Liver (tissue), 9 donors: ENCODE data around the gene NOP10. TPM values are rescaled to one million over a fixed set of nuclear protein-coding genes. Genes with fewer than 3 reads are reported as not detected.

Experiments used
- DNase-seq: peaks from one replicate; pipeline ENCODE4 v3.0.0-alpha.2; 2017; ENCODE audit warnings: low spot score
- H3K27ac ChIP-seq, 2 donors: one replicate each; pipeline ENCODE4 v1.7.0; 2013; ENCODE audit warnings: inconsistent platforms in 2 of 2, low read length in 2 of 2, control low read depth in 1 of 2, low read depth in 1 of 2, mild to moderate bottlenecking in 1 of 2
- H3K27me3 ChIP-seq, 4 donors: one replicate each; pipeline versions ENCODE4 v1.6.1 to v1.7.0; 2013; ENCODE audit warnings: low read length in 3 of 4, inconsistent platforms in 1 of 4, mild to moderate bottlenecking in 1 of 4, moderate library complexity in 1 of 4; ENCODE audit not compliant: control insufficient read depth in 4 of 4, insufficient read depth in 4 of 4
- H3K36me3 ChIP-seq, 4 donors: one replicate each; pipeline versions ENCODE4 v1.6.1 to v1.7.0; 2013; ENCODE audit warnings: low read length in 3 of 4, mild to moderate bottlenecking in 3 of 4, low read depth in 1 of 4, moderate library complexity in 1 of 4; ENCODE audit not compliant: control insufficient read depth in 4 of 4, insufficient read depth in 3 of 4
- H3K4me1 ChIP-seq, 4 donors: one replicate each; pipeline versions ENCODE4 v1.6.1 to v1.7.0; 2013; ENCODE audit warnings: low read length in 3 of 4, mild to moderate bottlenecking in 3 of 4, moderate library complexity in 1 of 4; ENCODE audit not compliant: control insufficient read depth in 4 of 4, insufficient read depth in 4 of 4
- H3K4me3 ChIP-seq, 3 donors: one replicate each; pipeline versions ENCODE4 v1.6.1 to v1.7.0; 2013; ENCODE audit warnings: low read length in 3 of 3, control low read depth in 1 of 3, low read depth in 1 of 3, mild to moderate bottlenecking in 1 of 3
- H3K9ac ChIP-seq, 2 donors: one replicate each; pipeline ENCODE4 v1.7.0; 2013; ENCODE audit warnings: low read length in 2 of 2, mild to moderate bottlenecking in 2 of 2, moderate library complexity in 2 of 2, control low read depth in 1 of 2, low read depth in 1 of 2
- H3K9me3 ChIP-seq, 4 donors: one replicate each; pipeline versions ENCODE4 v1.6.1 to v1.7.0; 2013; ENCODE audit warnings: low read length in 3 of 4; ENCODE audit not compliant: control insufficient read depth in 4 of 4
- EGR1 ChIP-seq, 2 donors: IDR thresholded peaks; 2 replicates each; pipeline ENCODE4 v1.6.1; 2016 to 2018; ENCODE audit warnings: antibody characterized with exemption in 2 of 2, low read depth in 2 of 2
- FOXA1 ChIP-seq: IDR thresholded peaks from 2 replicates; pipeline ENCODE4 v1.6.1; 2016; ENCODE audit warnings: antibody characterized with exemption
- FOXA2 ChIP-seq: IDR thresholded peaks from 2 replicates; pipeline ENCODE4 v1.6.1; 2016; ENCODE audit warnings: antibody characterized with exemption
- GABPA ChIP-seq, 2 donors: IDR thresholded peaks in 1 of 2; conservative IDR thresholded peaks in 1 of 2; 2 replicates each; pipeline ENCODE4 v1.6.1; 2016; ENCODE audit warnings: antibody characterized with exemption in 2 of 2, mild to moderate bottlenecking in 1 of 2, moderate library complexity in 1 of 2
- HNF4A ChIP-seq, 2 donors: conservative IDR thresholded peaks; 2 replicates each; pipeline ENCODE4 v1.6.1; 2016; ENCODE audit warnings: antibody characterized with exemption in 2 of 2, mild to moderate bottlenecking in 2 of 2
- HNF4G ChIP-seq: IDR thresholded peaks from 2 replicates; pipeline ENCODE4 v1.6.1; 2016; ENCODE audit warnings: antibody characterized with exemption
- JUND ChIP-seq, 2 donors: IDR thresholded peaks; 2 replicates each; pipeline ENCODE4 v1.6.1; 2016; ENCODE audit warnings: antibody characterized with exemption in 2 of 2
- NR2F2 ChIP-seq: IDR thresholded peaks from 2 replicates; pipeline ENCODE4 v1.6.1; 2016; ENCODE audit warnings: antibody characterized with exemption
- RAD21 ChIP-seq, 2 donors: IDR thresholded peaks; 2 replicates each; pipeline ENCODE4 v1.6.1; 2016; ENCODE audit warnings: antibody characterized with exemption in 2 of 2, mild to moderate bottlenecking in 2 of 2
- RXRA ChIP-seq, 2 donors: IDR thresholded peaks; 2 replicates each; pipeline ENCODE4 v1.6.1; 2017 to 2018; ENCODE audit warnings: antibody characterized with exemption in 2 of 2, mild to moderate bottlenecking in 1 of 2
- TAF1 ChIP-seq: conservative IDR thresholded peaks from 2 replicates; pipeline ENCODE4 v1.6.1; 2016; ENCODE audit warnings: antibody characterized with exemption, mild to moderate bottlenecking
- YY1 ChIP-seq: IDR thresholded peaks from 2 replicates; pipeline ENCODE4 v1.6.1; 2016; ENCODE audit warnings: antibody characterized with exemption, mild to moderate bottlenecking
- WGBS: extraction: QIAGEN DNeasy Blood & Tissue Kit; methylation state at CpG from one replicate; pipeline ENCODE4 v1.1.7; 2013; 5-methylcytosine and 5-hydroxymethylcytosine counted together
- polyA plus RNA-seq, 2 donors: library from polyadenylated mRNA; stranded (reverse) in 1 of 2; unstranded in 1 of 2; fragments of 200-250 nt in 1 of 2; fragments of >200 nt in 1 of 2; fragmentation: Nextera tagmentation in 1 of 2; extraction: Ambion mirVana in 1 of 2; gene quantifications; one replicate each; pipeline versions ENCODE4 v1.2.1 to v1.2.3, GENCODE V29; 2013 to 2015
- total RNA-seq, 2 donors: library from RNA; depleted of rRNA; stranded (reverse); fragments of >200 nt; gene quantifications; one replicate each; pipeline ENCODE4 v1.2.3, GENCODE V29; 2014
- TF ChIP-seq, protein P1 (sequence below): IDR thresholded peaks from 2 replicates; pipeline ENCODE4 v1.6.1; 2016; ENCODE audit warnings: antibody characterized with exemption
- TF ChIP-seq, protein P2 (sequence below): IDR thresholded peaks from 2 replicates; pipeline ENCODE4 v1.6.1; 2016; ENCODE audit warnings: antibody characterized with exemption
- TF ChIP-seq, protein P3 (sequence below): IDR thresholded peaks from 2 replicates; pipeline ENCODE4 v1.6.1; 2016; ENCODE audit warnings: antibody characterized with exemption, mild to moderate bottlenecking
- TF ChIP-seq, protein P4 (sequence below): fragments of 150-350 bp; IDR thresholded peaks from 2 replicates; pipeline ENCODE4 v1.5.1; 2017; ENCODE audit warnings: improper control_type of control experiment, low read depth, low read length; ENCODE audit not compliant: missing input control
- TF ChIP-seq, protein P5 (sequence below): IDR thresholded peaks from 2 replicates; pipeline ENCODE4 v1.6.1; 2016; ENCODE audit warnings: antibody characterized with exemption
- donor health status: healthy.
- donor health status: healthy.
- donor health status: healthy.
- donor health status: healthy.
- donor health status: healthy.

Gene NOP10
- total and polyA plus RNA-seq, 4 donors: 104 to 223 (median 125) TPM

DNA sequence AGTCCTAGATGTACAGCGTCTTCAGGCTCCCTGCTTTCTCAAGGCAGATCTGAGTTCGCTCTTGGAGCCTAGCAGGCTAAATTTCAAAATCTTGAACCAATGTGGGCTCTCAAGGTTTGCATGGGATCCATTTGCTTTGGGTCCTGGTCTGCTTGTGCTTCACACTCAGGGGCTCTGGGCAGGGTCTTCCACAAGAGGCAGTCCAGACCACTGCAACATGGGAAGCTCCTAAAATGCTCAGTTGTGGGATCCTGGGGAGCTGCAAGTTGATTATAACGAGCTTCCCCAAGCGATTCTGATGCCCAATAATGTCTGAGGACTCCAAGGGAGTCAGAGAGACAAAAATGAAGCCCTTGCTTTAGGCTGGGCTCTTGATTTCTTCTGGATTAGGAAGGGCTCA is 6.8 kb upstream of the NOP10 start:
- no peak for TF ChIP-seq FOXA1
- TF ChIP-seq, protein P1, sequence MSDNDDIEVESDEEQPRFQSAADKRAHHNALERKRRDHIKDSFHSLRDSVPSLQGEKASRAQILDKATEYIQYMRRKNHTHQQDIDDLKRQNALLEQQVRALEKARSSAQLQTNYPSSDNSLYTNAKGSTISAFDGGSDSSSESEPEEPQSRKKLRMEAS: no peak
- no peaks in the 10 kb centered on the region for H3K4me1 ChIP-seq
- DNase-seq: no peak
- no peaks in the 10 kb centered on the region for H3K9me3 ChIP-seq
- no peak overlapping the region for H3K9ac ChIP-seq
- H3K36me3 ChIP-seq: no peaks in the 10 kb centered on the region
- peaks cover 0 to 2% (median 0%) of the 10 kb centered on the region in 4 donors for H3K27me3 ChIP-seq
- WGBS: 83% methylated on average over 4 of the region's 4 CpGs
- no peak overlapping the region for H3K4me3 ChIP-seq
- H3K27ac ChIP-seq: no peak overlapping the region

DNA sequence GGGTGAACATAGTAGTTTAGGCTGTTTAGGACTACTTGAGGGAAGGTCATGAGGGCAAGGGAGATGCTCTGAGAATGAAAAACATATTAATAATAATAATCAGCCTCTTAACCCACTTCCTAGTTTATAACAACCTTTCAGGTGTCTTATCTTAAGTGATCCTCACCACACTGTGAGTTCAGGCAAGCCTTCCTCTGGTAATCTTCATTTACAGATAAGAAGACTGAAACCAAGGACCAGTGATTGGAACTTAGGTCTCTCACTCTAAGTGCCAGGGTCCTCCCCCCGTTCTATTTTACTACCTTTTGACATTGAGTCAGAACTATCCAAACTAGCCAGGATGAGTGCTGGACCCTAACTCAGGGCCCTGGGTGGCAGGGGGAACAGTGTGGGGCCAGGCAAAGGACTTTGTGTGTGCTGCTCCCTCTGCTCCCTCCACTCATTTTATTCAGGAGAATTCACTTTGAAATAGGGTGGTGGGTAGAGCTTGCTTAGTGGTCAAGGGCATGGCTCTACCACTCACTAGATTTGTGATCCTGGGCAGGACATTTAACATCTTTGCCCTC is 5.9 kb upstream of the NOP10 start:
- DNase-seq: no peak
- Histone ChIP-seq H3K36me3 (no peaks in the 10 kb centered on the region), H3K27me3 (peaks cover 0 to 2% (median 0%) of the 10 kb centered on the region in 4 donors), H3K4me3 (no peak overlapping the region), H3K9me3 (no peaks in the 10 kb centered on the region), H3K27ac (no peak overlapping the region), H3K4me1 (no peaks in the 10 kb centered on the region), H3K9ac (no peak overlapping the region)
- TF ChIP-seq, protein P2, sequence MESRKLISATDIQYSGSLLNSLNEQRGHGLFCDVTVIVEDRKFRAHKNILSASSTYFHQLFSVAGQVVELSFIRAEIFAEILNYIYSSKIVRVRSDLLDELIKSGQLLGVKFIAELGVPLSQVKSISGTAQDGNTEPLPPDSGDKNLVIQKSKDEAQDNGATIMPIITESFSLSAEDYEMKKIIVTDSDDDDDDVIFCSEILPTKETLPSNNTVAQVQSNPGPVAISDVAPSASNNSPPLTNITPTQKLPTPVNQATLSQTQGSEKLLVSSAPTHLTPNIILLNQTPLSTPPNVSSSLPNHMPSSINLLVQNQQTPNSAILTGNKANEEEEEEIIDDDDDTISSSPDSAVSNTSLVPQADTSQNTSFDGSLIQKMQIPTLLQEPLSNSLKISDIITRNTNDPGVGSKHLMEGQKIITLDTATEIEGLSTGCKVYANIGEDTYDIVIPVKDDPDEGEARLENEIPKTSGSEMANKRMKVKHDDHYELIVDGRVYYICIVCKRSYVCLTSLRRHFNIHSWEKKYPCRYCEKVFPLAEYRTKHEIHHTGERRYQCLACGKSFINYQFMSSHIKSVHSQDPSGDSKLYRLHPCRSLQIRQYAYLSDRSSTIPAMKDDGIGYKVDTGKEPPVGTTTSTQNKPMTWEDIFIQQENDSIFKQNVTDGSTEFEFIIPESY: no peak
- TF ChIP-seq HNF4G (no peak), JUND (IDR thresholded peaks at IDR 0.05) (no peak)
- 65% methylated on average over 1 of the region's 1 CpG for WGBS

DNA sequence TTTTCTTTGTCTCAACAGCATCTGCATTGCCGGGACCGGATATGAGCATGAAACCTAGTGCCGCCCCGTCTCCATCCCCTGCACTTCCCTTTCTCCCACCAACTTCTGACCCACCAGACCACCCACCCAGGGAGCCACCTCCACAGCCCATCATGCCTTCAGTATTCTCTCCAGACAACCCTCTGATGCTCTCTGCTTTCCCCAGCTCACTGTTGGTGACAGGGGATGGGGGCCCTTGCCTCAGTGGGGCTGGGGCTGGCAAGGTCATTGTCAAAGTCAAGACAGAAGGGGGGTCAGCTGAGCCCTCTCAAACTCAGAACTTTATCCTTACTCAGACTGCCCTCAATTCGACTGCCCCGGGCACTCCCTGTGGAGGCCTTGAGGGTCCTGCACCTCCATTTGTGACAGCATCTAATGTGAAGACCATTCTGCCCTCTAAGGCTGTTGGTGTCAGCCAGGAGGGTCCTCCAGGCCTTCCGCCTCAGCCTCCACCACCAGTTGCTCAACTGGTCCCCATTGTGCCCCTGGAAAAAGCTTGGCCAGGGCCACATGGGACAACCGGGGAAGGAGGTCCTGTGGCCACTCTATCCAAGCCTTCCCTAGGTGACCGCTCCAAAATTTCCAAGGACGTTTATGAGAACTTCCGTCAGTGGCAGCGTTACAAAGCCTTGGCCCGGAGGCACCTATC is 5.2 kb upstream of the NOP10 start:
- 80% methylated on average over 13 of the region's 13 CpGs for WGBS
- DNase-seq: no peak
- Histone ChIP-seq H3K36me3 (no peaks in the 10 kb centered on the region), H3K4me3 (no peak overlapping the region), H3K4me1 (no peaks in the 10 kb centered on the region), H3K9me3 (no peaks in the 10 kb centered on the region), H3K27ac (no peak overlapping the region), H3K9ac (no peak overlapping the region), H3K27me3 (peaks cover 0 to 2% (median 0%) of the 10 kb centered on the region in 4 donors)
- TF ChIP-seq, protein P3, sequence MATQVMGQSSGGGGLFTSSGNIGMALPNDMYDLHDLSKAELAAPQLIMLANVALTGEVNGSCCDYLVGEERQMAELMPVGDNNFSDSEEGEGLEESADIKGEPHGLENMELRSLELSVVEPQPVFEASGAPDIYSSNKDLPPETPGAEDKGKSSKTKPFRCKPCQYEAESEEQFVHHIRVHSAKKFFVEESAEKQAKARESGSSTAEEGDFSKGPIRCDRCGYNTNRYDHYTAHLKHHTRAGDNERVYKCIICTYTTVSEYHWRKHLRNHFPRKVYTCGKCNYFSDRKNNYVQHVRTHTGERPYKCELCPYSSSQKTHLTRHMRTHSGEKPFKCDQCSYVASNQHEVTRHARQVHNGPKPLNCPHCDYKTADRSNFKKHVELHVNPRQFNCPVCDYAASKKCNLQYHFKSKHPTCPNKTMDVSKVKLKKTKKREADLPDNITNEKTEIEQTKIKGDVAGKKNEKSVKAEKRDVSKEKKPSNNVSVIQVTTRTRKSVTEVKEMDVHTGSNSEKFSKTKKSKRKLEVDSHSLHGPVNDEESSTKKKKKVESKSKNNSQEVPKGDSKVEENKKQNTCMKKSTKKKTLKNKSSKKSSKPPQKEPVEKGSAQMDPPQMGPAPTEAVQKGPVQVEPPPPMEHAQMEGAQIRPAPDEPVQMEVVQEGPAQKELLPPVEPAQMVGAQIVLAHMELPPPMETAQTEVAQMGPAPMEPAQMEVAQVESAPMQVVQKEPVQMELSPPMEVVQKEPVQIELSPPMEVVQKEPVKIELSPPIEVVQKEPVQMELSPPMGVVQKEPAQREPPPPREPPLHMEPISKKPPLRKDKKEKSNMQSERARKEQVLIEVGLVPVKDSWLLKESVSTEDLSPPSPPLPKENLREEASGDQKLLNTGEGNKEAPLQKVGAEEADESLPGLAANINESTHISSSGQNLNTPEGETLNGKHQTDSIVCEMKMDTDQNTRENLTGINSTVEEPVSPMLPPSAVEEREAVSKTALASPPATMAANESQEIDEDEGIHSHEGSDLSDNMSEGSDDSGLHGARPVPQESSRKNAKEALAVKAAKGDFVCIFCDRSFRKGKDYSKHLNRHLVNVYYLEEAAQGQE: no peak
- no peak for TF ChIP-seq TAF1
- TF ChIP-seq, protein P1: no peak
- no peak for TF ChIP-seq NR2F2
- no peak for TF ChIP-seq FOXA2
- TF ChIP-seq YY1: no peak
- no peak for TF ChIP-seq JUND (IDR thresholded peaks at IDR 0.05)
- TF ChIP-seq, protein P2: no peak
- TF ChIP-seq, protein P4, sequence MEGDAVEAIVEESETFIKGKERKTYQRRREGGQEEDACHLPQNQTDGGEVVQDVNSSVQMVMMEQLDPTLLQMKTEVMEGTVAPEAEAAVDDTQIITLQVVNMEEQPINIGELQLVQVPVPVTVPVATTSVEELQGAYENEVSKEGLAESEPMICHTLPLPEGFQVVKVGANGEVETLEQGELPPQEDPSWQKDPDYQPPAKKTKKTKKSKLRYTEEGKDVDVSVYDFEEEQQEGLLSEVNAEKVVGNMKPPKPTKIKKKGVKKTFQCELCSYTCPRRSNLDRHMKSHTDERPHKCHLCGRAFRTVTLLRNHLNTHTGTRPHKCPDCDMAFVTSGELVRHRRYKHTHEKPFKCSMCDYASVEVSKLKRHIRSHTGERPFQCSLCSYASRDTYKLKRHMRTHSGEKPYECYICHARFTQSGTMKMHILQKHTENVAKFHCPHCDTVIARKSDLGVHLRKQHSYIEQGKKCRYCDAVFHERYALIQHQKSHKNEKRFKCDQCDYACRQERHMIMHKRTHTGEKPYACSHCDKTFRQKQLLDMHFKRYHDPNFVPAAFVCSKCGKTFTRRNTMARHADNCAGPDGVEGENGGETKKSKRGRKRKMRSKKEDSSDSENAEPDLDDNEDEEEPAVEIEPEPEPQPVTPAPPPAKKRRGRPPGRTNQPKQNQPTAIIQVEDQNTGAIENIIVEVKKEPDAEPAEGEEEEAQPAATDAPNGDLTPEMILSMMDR: no peak
- no peak for TF ChIP-seq HNF4A (conservative IDR thresholded peaks at IDR 0.05)
- TF ChIP-seq RXRA (IDR thresholded peaks at IDR 0.05): no peak
- no peak for TF ChIP-seq HNF4G
- no peak for TF ChIP-seq FOXA1
- no peak for TF ChIP-seq RAD21 (IDR thresholded peaks at IDR 0.05)
- no peak for TF ChIP-seq GABPA (IDR thresholded peaks at IDR 0.05 in 1 of 2, conservative IDR thresholded peaks at IDR 0.05 in 1 of 2)
- TF ChIP-seq EGR1 (IDR thresholded peaks at IDR 0.05; ENCODE audit: low read depth in 2 of 2): no peak
- TF ChIP-seq, protein P5, sequence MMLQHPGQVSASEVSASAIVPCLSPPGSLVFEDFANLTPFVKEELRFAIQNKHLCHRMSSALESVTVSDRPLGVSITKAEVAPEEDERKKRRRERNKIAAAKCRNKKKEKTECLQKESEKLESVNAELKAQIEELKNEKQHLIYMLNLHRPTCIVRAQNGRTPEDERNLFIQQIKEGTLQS: no peak
